DND-41 (cell line): ENCODE measurements around the gene FNDC3B.

Experiments
- ATAC-seq: fragments of 200-7000 bp; cut with Tn5 transposase; 3 replicates; pipeline ENCODE4 v1.9.1; 2021; ENCODE audit warnings: low read depth; ENCODE audit not compliant: insufficient read depth
- DNase-seq: peaks from one replicate; pipeline ENCODE4 v3.0.0-alpha.2; 2020
- H2AFZ ChIP-seq: 2 replicates; pipeline ENCODE4 v1.6.0; 2012; ENCODE audit warnings: low read depth, low read length
- H3K27ac ChIP-seq: 2 replicates; pipeline ENCODE4 v1.5.1; 2012; ENCODE audit warnings: low read length, inconsistent platforms
- H3K27me3 ChIP-seq: fragments of 200-600 bp; sonication (generic); 2 replicates; pipeline ENCODE4 v1.6.0; 2012; ENCODE audit warnings: low read length, mild to moderate bottlenecking, inconsistent platforms; ENCODE audit not compliant: insufficient read depth, poor library complexity
- H3K36me3 ChIP-seq: 2 replicates; pipeline ENCODE4 v1.5.1; 2012; ENCODE audit warnings: low read length, inconsistent platforms; ENCODE audit not compliant: insufficient read depth
- H3K4me1 ChIP-seq: 2 replicates; pipeline ENCODE4 v1.5.1; 2012; ENCODE audit warnings: mild to moderate bottlenecking, low read length; ENCODE audit not compliant: insufficient read depth
- H3K4me2 ChIP-seq: 2 replicates; pipeline ENCODE4 v1.6.0; 2012; ENCODE audit warnings: mild to moderate bottlenecking, moderate library complexity, low read length, inconsistent platforms; ENCODE audit not compliant: insufficient read depth
- H3K4me3 ChIP-seq, 2 experiments: fragments of 200-600 bp in 1 of 2; shearing (Covaris generic) in 1 of 2; 2 replicates each; pipeline ENCODE4 v1.5.1; 2012 to 2016; ENCODE audit warnings: inconsistent platforms in 2 of 2, low read length in 2 of 2, mild to moderate bottlenecking in 2 of 2, low read depth in 1 of 2, moderate library complexity in 1 of 2
- H3K79me2 ChIP-seq: 2 replicates; pipeline ENCODE4 v1.6.0; 2012; ENCODE audit warnings: low read length, inconsistent platforms; ENCODE audit not compliant: insufficient read depth
- H3K9ac ChIP-seq: 2 replicates; pipeline ENCODE4 v1.6.0; 2012; ENCODE audit warnings: low read depth, mild to moderate bottlenecking, inconsistent platforms, low read length, moderate library complexity
- H3K9me3 ChIP-seq: 2 replicates; pipeline ENCODE4 v1.5.1; 2012; ENCODE audit warnings: low read length, moderate library complexity, mild to moderate bottlenecking, inconsistent platforms; ENCODE audit not compliant: insufficient read depth, severe bottlenecking
- H4K20me1 ChIP-seq: 2 replicates; pipeline ENCODE4 v1.6.0; 2012; ENCODE audit warnings: low read length; ENCODE audit not compliant: insufficient read depth
- CTCF ChIP-seq: IDR thresholded peaks from 2 replicates; pipeline ENCODE4 v1.5.1; 2012; ENCODE audit warnings: borderline replicate concordance, low read length, moderate library complexity, mild to moderate bottlenecking; ENCODE audit not compliant: poor library complexity, severe bottlenecking; ENCODE audit errors: extremely low read depth
- EZH2 ChIP-seq: IDR thresholded peaks from 3 replicates; pipeline ENCODE4 v1.6.1; 2012; ENCODE audit warnings: borderline replicate concordance, low read depth, mild to moderate bottlenecking, moderate library complexity, low read length, inconsistent platforms; ENCODE audit not compliant: severe bottlenecking

The FNDC3B gene

GRCh38 chr3:172334671-172335207, 295.4 kb downstream of the FNDC3B start:
- no peak for TF ChIP-seq CTCF
- no peak for TF ChIP-seq EZH2
- Histone ChIP-seq H3K79me2 (no peaks in the 10 kb centered on the region), H3K36me3 (no peaks in the 10 kb centered on the region), H3K9me3 (no peaks in the 10 kb centered on the region), H3K9ac (no peak overlapping the region), H2AFZ (no peak overlapping the region), H3K4me2 (no peak overlapping the region), H3K27ac (no peak overlapping the region), H3K4me1 (0 out of 2 replicates have a peak, but pooled peaks cover 3% of the 10 kb centered on the region), H3K4me3 (no peak overlapping the region), H3K27me3 (no peaks in the 10 kb centered on the region), H4K20me1 (no peaks in the 10 kb centered on the region)
- no peak for DNase-seq
- no peak for ATAC-seq

GRCh38 chr3:172339892-172340291, 300.5 kb downstream of the FNDC3B start:
- H3K27ac ChIP-seq = no peak overlapping the region
- DNase-seq (no peak), ATAC-seq (no peak)
- no peak overlapping the region for H3K4me2 ChIP-seq
- H4K20me1 ChIP-seq = no peaks in the 10 kb centered on the region
- TF ChIP-seq EZH2 (no peak), CTCF (no peak)
- no peaks in the 10 kb centered on the region for H3K9me3 ChIP-seq
- no peak overlapping the region for H3K9ac ChIP-seq
- H2AFZ ChIP-seq = no peak overlapping the region
- no peaks in the 10 kb centered on the region for H3K36me3 ChIP-seq
- H3K4me1 ChIP-seq = no peaks in the 10 kb centered on the region
- H3K79me2 ChIP-seq = no peaks in the 10 kb centered on the region
- H3K27me3 ChIP-seq = no peaks in the 10 kb centered on the region
- H3K4me3 ChIP-seq = no peak overlapping the region

DNA sequence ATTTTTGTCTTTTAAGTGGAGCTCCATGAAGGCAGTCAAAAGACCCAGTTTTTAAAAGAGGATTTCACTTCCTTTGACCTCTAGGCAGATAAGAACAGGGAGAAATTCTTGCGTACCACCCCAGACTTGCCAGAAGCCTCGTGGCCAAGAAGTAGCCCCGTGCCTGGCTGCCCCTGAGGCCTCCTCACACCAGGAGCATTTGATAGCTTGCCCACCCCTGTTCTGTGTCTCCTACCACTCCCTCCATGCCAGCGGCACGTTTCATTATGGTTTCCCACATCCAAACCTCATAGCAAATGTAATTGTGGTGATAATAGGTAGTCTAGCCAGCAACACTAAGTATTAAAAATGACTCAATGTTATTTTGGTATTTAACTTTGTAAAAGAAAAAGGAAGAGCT, 301.2 kb downstream of the FNDC3B start:
- ATAC-seq = no peak

More for the DNA sequence above, 301.2 kb downstream of the FNDC3B start:
- H3K27ac ChIP-seq = no peak overlapping the region
- no peak for DNase-seq
- H3K4me3 ChIP-seq = no peak overlapping the region
- no peaks in the 10 kb centered on the region for H3K36me3 ChIP-seq
- no peaks in the 10 kb centered on the region for H3K79me2 ChIP-seq
- no peaks in the 10 kb centered on the region for H4K20me1 ChIP-seq
- H3K9ac ChIP-seq = no peak overlapping the region
- no peak overlapping the region for H2AFZ ChIP-seq
- TF ChIP-seq CTCF (no peak), EZH2 (no peak)
- H3K4me2 ChIP-seq = no peak overlapping the region
- no peaks in the 10 kb centered on the region for H3K27me3 ChIP-seq
- H3K9me3 ChIP-seq = no peaks in the 10 kb centered on the region
- no peaks in the 10 kb centered on the region for H3K4me1 ChIP-seq
